ENCODE measurements around the gene SDK1. TPM values are rescaled to one million over a fixed set of nuclear protein-coding genes. Genes with fewer than 3 reads are reported as not detected.

The SDK1 gene
- total and polyA plus RNA-seq, 4 donors = 10.4 to 11.6 (median 11.0) TPM

DNA sequence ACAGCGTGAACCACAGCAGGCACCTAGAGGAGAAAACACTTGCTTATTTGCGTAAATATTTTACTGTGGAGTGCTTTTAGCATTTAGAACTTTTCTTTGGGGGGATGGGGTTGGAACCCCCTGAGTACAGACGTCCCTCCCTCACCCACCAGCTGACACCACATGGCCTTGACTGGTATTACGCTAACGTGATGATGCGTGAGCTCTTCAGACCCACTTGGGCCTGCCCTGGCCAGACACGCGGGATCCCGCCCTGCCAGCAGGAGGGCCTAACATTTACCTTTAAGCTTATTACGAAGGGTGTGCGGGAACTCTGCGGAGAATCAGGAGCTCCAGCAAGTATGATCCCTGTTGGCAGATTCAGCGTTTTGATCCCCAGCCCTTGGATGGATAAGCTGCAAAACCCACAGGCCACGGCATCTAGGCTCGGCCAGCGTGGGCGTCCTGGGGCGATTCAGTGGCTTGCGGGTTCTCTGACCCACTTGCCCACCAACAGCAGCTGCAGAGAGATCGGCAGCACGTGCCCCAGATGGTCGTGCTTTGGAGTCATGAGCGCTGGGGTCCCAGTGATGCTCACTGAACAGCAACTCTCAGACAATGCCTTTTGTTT is 835.6 kb downstream of the SDK1 start:
- H3K9me3 ChIP-seq (ENCODE audit: control insufficient read depth, insufficient read depth, low read length) = no peaks in the 10 kb centered on the region
- H3K27me3 ChIP-seq (ENCODE audit: control insufficient read depth, insufficient read depth, low read length) = no peaks in the 10 kb centered on the region
- no peak overlapping the region for H3K27ac ChIP-seq (ENCODE audit: low read depth, low read length)
- peak in 1 of 6 donors; percentile 47 for DNase-seq (ENCODE audit: low read depth in 4 of 6, low spot score in 6 of 6)
- WGBS (ENCODE audit: insufficient coverage) = 88% methylated on average over 21 of the region's 23 CpGs
- no peak overlapping the region for H3K4me3 ChIP-seq (ENCODE audit: low read depth, low read length)
- H3K36me3 ChIP-seq (ENCODE audit: control insufficient read depth, insufficient read depth, low read length) = peaks cover 19% of the 10 kb centered on the region
- H3K4me1 ChIP-seq (ENCODE audit: control insufficient read depth, insufficient read depth, low read length) = peaks cover 34% of the 10 kb centered on the region

GRCh38 chr7:4137552-4137951 is 836.5 kb downstream of the SDK1 start:
- Histone ChIP-seq H3K27me3 (ENCODE audit: control insufficient read depth, insufficient read depth, low read length) (no peaks in the 10 kb centered on the region), H3K9me3 (ENCODE audit: control insufficient read depth, insufficient read depth, low read length) (no peaks in the 10 kb centered on the region), H3K36me3 (ENCODE audit: control insufficient read depth, insufficient read depth, low read length) (peaks cover 14% of the 10 kb centered on the region), H3K27ac (ENCODE audit: low read depth, low read length) (no peak overlapping the region), H3K4me3 (ENCODE audit: low read depth, low read length) (no peak overlapping the region), H3K4me1 (ENCODE audit: control insufficient read depth, insufficient read depth, low read length) (peaks cover 34% of the 10 kb centered on the region)
- WGBS (ENCODE audit: insufficient coverage) = 89% methylated on average over 14 of the region's 14 CpGs
- DNase-seq (ENCODE audit: low read depth in 4 of 6, low spot score in 6 of 6) = peak in 1 of 6 donors; percentile 35

DNA sequence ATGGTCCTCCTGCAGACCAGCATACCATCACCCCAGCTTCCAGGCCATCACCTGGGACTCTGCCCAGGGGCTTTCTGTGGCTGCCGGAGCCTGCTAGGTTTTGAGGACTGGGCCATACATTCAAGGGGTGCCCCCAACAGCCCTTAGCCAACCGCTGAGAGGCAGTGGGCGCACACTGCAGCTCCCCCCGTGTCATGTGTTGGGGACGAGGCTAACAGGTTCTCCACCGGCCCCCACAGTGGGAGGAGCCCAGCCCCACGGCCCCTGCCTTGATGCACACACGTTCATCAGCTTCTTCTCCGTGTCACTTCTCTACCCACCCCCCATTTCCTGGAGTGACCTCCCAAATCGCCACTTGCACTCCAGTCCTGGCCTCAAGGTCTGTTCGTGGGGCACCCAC is 837.8 kb downstream of the SDK1 start:
- no peak for DNase-seq (ENCODE audit: low read depth in 4 of 6, low spot score in 6 of 6)
- no peaks in the 10 kb centered on the region for H3K9me3 ChIP-seq (ENCODE audit: control insufficient read depth, insufficient read depth, low read length)
- H3K36me3 ChIP-seq (ENCODE audit: control insufficient read depth, insufficient read depth, low read length) = peaks cover 16% of the 10 kb centered on the region
- 93% methylated on average over 9 of the region's 11 CpGs for WGBS (ENCODE audit: insufficient coverage)
- no peak overlapping the region for H3K4me3 ChIP-seq (ENCODE audit: low read depth, low read length)
- H3K4me1 ChIP-seq (ENCODE audit: control insufficient read depth, insufficient read depth, low read length) = peaks cover 41% of the 10 kb centered on the region
- H3K27me3 ChIP-seq (ENCODE audit: control insufficient read depth, insufficient read depth, low read length) = no peaks in the 10 kb centered on the region
- no peak overlapping the region for H3K27ac ChIP-seq (ENCODE audit: low read depth, low read length)

GRCh38 chr7:4139656-4140625 is 838.9 kb downstream of the SDK1 start:
- Histone ChIP-seq H3K4me1 (ENCODE audit: control insufficient read depth, insufficient read depth, low read length) (peaks cover 43% of the 10 kb centered on the region), H3K27me3 (ENCODE audit: control insufficient read depth, insufficient read depth, low read length) (no peaks in the 10 kb centered on the region), H3K4me3 (ENCODE audit: low read depth, low read length) (no peak overlapping the region), H3K36me3 (ENCODE audit: control insufficient read depth, insufficient read depth, low read length) (peaks cover 8% of the 10 kb centered on the region), H3K9me3 (ENCODE audit: control insufficient read depth, insufficient read depth, low read length) (no peaks in the 10 kb centered on the region), H3K27ac (ENCODE audit: low read depth, low read length) (no peak overlapping the region)
- 70% methylated on average over 20 of the region's 21 CpGs for WGBS (ENCODE audit: insufficient coverage)
- DNase-seq (ENCODE audit: low read depth in 4 of 6, low spot score in 6 of 6) = no peak

- DNase-seq (ENCODE audit: low read depth in 4 of 6, low spot score in 6 of 6) = no peak
- no peaks in the 10 kb centered on the region for H3K27me3 ChIP-seq (ENCODE audit: control insufficient read depth, insufficient read depth, low read length)
- peaks cover 11% of the 10 kb centered on the region for H3K36me3 ChIP-seq (ENCODE audit: control insufficient read depth, insufficient read depth, low read length)
- no peaks in the 10 kb centered on the region for H3K9me3 ChIP-seq (ENCODE audit: control insufficient read depth, insufficient read depth, low read length)
- peaks cover 52% of the 10 kb centered on the region for H3K4me1 ChIP-seq (ENCODE audit: control insufficient read depth, insufficient read depth, low read length)
- H3K27ac ChIP-seq (ENCODE audit: low read depth, low read length) = no peak overlapping the region
- no peak overlapping the region for H3K4me3 ChIP-seq (ENCODE audit: low read depth, low read length)
- 82% methylated on average over 5 of the region's 5 CpGs for WGBS (ENCODE audit: insufficient coverage)
These were observed 839.9 kb downstream of the SDK1 start for GRCh38 chr7:4140933-4141332.

- no peak overlapping the region for H3K4me3 ChIP-seq (ENCODE audit: low read depth, low read length)
- DNase-seq (ENCODE audit: low read depth in 4 of 6, low spot score in 6 of 6) = no peak
- 97% methylated on average over 6 of the region's 7 CpGs for WGBS (ENCODE audit: insufficient coverage)
- H3K9me3 ChIP-seq (ENCODE audit: control insufficient read depth, insufficient read depth, low read length) = no peaks in the 10 kb centered on the region
- H3K27ac ChIP-seq (ENCODE audit: low read depth, low read length) = no peak overlapping the region
- no peaks in the 10 kb centered on the region for H3K27me3 ChIP-seq (ENCODE audit: control insufficient read depth, insufficient read depth, low read length)
- peaks cover 20% of the 10 kb centered on the region for H3K36me3 ChIP-seq (ENCODE audit: control insufficient read depth, insufficient read depth, low read length)
- peaks cover 45% of the 10 kb centered on the region for H3K4me1 ChIP-seq (ENCODE audit: control insufficient read depth, insufficient read depth, low read length)
These were observed 842.0 kb downstream of the SDK1 start for GRCh38 chr7:4143006-4143405.

- 88% methylated on average over 21 of the region's 27 CpGs for WGBS (ENCODE audit: insufficient coverage)
- H3K27ac ChIP-seq (ENCODE audit: low read depth, low read length) = no peak overlapping the region
- H3K36me3 ChIP-seq (ENCODE audit: control insufficient read depth, insufficient read depth, low read length) = peaks cover 24% of the 10 kb centered on the region
- peaks cover 44% of the 10 kb centered on the region for H3K4me1 ChIP-seq (ENCODE audit: control insufficient read depth, insufficient read depth, low read length)
- H3K27me3 ChIP-seq (ENCODE audit: control insufficient read depth, insufficient read depth, low read length) = no peaks in the 10 kb centered on the region
- no peaks in the 10 kb centered on the region for H3K9me3 ChIP-seq (ENCODE audit: control insufficient read depth, insufficient read depth, low read length)
- no peak for DNase-seq (ENCODE audit: low read depth in 4 of 6, low spot score in 6 of 6)
- H3K4me3 ChIP-seq (ENCODE audit: low read depth, low read length) = no peak overlapping the region
These were observed 842.6 kb downstream of the SDK1 start for GRCh38 chr7:4143511-4144171.

- H3K27me3 ChIP-seq (ENCODE audit: control insufficient read depth, insufficient read depth, low read length) = no peaks in the 10 kb centered on the region
- WGBS (ENCODE audit: insufficient coverage) = 46% methylated on average over 13 of the region's 20 CpGs
- peak in 1 of 6 donors; percentile 34 for DNase-seq (ENCODE audit: low read depth in 4 of 6, low spot score in 6 of 6)
- peak overlapping the region; percentile 21 for H3K4me3 ChIP-seq (ENCODE audit: low read depth, low read length)
- peak overlapping the region; percentile 40 for H3K27ac ChIP-seq (ENCODE audit: low read depth, low read length)
- H3K36me3 ChIP-seq (ENCODE audit: control insufficient read depth, insufficient read depth, low read length) = peaks cover 28% of the 10 kb centered on the region
- H3K9me3 ChIP-seq (ENCODE audit: control insufficient read depth, insufficient read depth, low read length) = no peaks in the 10 kb centered on the region
- H3K4me1 ChIP-seq (ENCODE audit: control insufficient read depth, insufficient read depth, low read length) = peaks cover 42% of the 10 kb centered on the region
These were observed 843.2 kb downstream of the SDK1 start for GRCh38 chr7:4144172-4144701.

DNA sequence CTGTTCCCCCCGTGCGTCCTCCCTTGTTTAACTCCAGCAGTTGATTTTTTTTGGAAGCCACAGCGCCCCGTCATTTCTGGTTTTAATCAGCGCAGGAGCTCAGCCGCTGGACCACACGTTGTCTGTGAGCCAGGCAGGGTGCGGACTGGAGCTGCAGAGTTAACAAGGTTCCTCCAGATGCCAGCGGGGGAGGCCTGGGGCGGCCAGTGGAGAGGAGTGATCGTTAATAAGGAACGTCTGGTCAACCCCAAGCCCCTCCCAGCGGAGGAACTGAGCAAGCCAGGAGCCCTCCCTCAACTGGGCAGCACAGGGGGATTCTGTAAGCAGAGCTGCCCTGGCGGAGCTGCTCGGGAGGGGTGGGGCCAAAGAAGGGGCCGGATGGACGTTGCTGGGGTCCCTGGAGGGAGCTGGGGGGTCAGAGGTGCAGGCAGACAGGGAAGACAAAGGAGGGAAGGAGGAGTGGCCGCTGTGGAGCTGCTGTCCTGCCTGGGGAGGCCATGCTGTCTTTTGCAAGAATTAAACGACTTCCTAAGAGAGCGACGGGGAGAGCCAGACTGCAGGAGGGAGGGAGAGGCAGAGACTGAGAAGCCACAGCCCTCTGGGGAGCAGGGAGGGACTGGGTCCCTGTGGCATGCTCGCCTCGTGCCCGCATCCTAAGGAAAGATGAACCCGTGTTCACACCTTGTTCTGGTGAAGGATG is 843.9 kb downstream of the SDK1 start:
- Histone ChIP-seq H3K4me3 (ENCODE audit: low read depth, low read length) (peak overlapping the region; percentile 21), H3K27me3 (ENCODE audit: control insufficient read depth, insufficient read depth, low read length) (no peaks in the 10 kb centered on the region), H3K9me3 (ENCODE audit: control insufficient read depth, insufficient read depth, low read length) (no peaks in the 10 kb centered on the region), H3K27ac (ENCODE audit: low read depth, low read length) (peak overlapping the region; percentile 40), H3K4me1 (ENCODE audit: control insufficient read depth, insufficient read depth, low read length) (peaks cover 38% of the 10 kb centered on the region), H3K36me3 (ENCODE audit: control insufficient read depth, insufficient read depth, low read length) (peaks cover 36% of the 10 kb centered on the region)
- WGBS (ENCODE audit: insufficient coverage) = 20% methylated on average over 25 of the region's 25 CpGs
- peak in 2 of 6 donors; percentile 57 to 82 for DNase-seq (ENCODE audit: low read depth in 4 of 6, low spot score in 6 of 6)

Data from spinal cord (tissue), 10 donors.